ENCODE measurements around the gene ADPRM.

DNA sequence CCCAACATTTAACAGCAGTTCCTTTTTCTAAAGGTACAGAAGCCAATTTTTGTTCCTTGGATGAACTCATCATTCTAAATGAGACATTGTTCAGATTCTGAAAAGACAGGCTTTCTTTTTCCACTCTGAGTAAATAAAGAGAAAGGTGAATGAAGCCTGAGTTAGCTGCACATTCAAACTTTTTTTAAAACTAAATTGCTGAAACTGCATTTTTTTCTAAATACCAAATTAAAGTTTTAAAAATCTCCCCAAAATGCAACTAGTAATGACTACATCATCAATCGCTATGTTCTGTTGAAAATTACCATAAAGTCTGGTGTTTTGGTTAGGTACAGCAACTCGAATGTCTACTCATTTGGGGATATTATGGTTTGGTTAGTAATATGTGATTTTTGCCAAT lies 9.9 kb upstream of the ADPRM start:
- no peak for TF ChIP-seq TAF1 (conservative IDR thresholded peaks at IDR 0.05)
- TF ChIP-seq MAX (IDR thresholded peaks at IDR 0.05): no peak
- TF ChIP-seq JUND (IDR thresholded peaks at IDR 0.05): no peak
- TF ChIP-seq REST (IDR thresholded peaks at IDR 0.05): no peak
- no peak for TF ChIP-seq CTCF (IDR thresholded peaks at IDR 0.05; ENCODE audit: low read depth, low read length, missing input control)
- TF ChIP-seq RAD21 (IDR thresholded peaks at IDR 0.05): no peak
- TF ChIP-seq, protein P1, sequence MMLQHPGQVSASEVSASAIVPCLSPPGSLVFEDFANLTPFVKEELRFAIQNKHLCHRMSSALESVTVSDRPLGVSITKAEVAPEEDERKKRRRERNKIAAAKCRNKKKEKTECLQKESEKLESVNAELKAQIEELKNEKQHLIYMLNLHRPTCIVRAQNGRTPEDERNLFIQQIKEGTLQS (IDR thresholded peaks at IDR 0.05): no peak
- TF ChIP-seq, protein P2, sequence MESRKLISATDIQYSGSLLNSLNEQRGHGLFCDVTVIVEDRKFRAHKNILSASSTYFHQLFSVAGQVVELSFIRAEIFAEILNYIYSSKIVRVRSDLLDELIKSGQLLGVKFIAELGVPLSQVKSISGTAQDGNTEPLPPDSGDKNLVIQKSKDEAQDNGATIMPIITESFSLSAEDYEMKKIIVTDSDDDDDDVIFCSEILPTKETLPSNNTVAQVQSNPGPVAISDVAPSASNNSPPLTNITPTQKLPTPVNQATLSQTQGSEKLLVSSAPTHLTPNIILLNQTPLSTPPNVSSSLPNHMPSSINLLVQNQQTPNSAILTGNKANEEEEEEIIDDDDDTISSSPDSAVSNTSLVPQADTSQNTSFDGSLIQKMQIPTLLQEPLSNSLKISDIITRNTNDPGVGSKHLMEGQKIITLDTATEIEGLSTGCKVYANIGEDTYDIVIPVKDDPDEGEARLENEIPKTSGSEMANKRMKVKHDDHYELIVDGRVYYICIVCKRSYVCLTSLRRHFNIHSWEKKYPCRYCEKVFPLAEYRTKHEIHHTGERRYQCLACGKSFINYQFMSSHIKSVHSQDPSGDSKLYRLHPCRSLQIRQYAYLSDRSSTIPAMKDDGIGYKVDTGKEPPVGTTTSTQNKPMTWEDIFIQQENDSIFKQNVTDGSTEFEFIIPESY (IDR thresholded peaks at IDR 0.05): no peak
- no peak for TF ChIP-seq FOXA1 (IDR thresholded peaks at IDR 0.05)
- TF ChIP-seq HNF4A (conservative IDR thresholded peaks at IDR 0.05): no peak
- TF ChIP-seq EGR1 (IDR thresholded peaks at IDR 0.05; ENCODE audit: low read depth in 2 of 2): no peak
- TF ChIP-seq GABPA (IDR thresholded peaks at IDR 0.05 in 1 of 2, conservative IDR thresholded peaks at IDR 0.05 in 1 of 2): no peak

Data from liver (tissue), 3 donors.